Smooth muscle cell (in vitro differentiated cells): Measurements from ENCODE around the gene FSTL3. TPM values are rescaled to one million over a fixed set of nuclear protein-coding genes. Genes with fewer than 3 reads are reported as not detected.

ENCODE experiments used
- DNase-seq: peaks from one replicate; lab custom pipeline; 2025; ENCODE audit not compliant: unreplicated experiment; lab: John Stamatoyannopoulos, UW
- H2AFZ ChIP-seq: fragments of 200-600 bp; sonication (generic); 2 replicates; pipeline ENCODE4 v1.6.0; 2016; ENCODE audit warnings: antibody characterized with exemption, low read depth, mild to moderate bottlenecking
- H3F3A ChIP-seq: fragments of 200-600 bp; sonication (generic); 2 replicates; pipeline ENCODE4 v1.6.0; 2017; ENCODE audit warnings: antibody characterized with exemption, low read depth
- H3K27ac ChIP-seq: fragments of 200-600 bp; sonication (generic); 2 replicates; pipeline ENCODE4 v1.5.1; 2016; ENCODE audit warnings: low read depth, mild to moderate bottlenecking
- H3K27me3 ChIP-seq: fragments of 200-600 bp; sonication (generic); 2 replicates; pipeline ENCODE4 v1.6.1; 2016; ENCODE audit warnings: low read depth, mild to moderate bottlenecking
- H3K36me3 ChIP-seq: fragments of 200-600 bp; sonication (generic); 2 replicates; pipeline ENCODE4 v1.5.1; 2016; ENCODE audit warnings: low read depth
- H3K4me1 ChIP-seq: fragments of 200-600 bp; sonication (generic); 2 replicates; pipeline ENCODE4 v1.5.1; 2016; ENCODE audit warnings: low read depth
- H3K4me2 ChIP-seq: fragments of 200-600 bp; sonication (generic); 2 replicates; pipeline ENCODE4 v1.6.0; 2016; ENCODE audit warnings: mild to moderate bottlenecking
- H3K4me3 ChIP-seq: fragments of 200-600 bp; sonication (generic); 2 replicates; pipeline ENCODE4 v1.5.1; 2016; ENCODE audit warnings: mild to moderate bottlenecking
- H3K79me2 ChIP-seq: fragments of 200-600 bp; sonication (generic); 2 replicates; pipeline ENCODE4 v1.6.0; 2016; ENCODE audit warnings: low read depth, mild to moderate bottlenecking
- H3K9ac ChIP-seq: fragments of 200-600 bp; sonication (generic); 2 replicates; pipeline ENCODE4 v1.6.0; 2016; ENCODE audit warnings: low read depth
- H3K9me3 ChIP-seq: fragments of 200-600 bp; sonication (generic); replicated peaks from 2 replicates; pipeline ENCODE4 v1.5.1; 2016; ENCODE audit warnings: low read depth
- H4K20me1 ChIP-seq: fragments of 200-600 bp; sonication (generic); 2 replicates; pipeline ENCODE4 v1.6.0; 2016; ENCODE audit warnings: low read depth
- WGBS: methylation state at CpG from one replicate; pipeline ENCODE4 v1.1.7; 2016; ENCODE audit warnings: low lambda C conversion rate; 5-methylcytosine and 5-hydroxymethylcytosine counted together
- polyA plus RNA-seq: library from polyadenylated mRNA; unstranded; fragments of >200 nt; fragmentation: Nextera tagmentation; extraction: Ambion mirVana; gene quantifications from 2 replicates; pipeline ENCODE4 v1.2.1, GENCODE V29; 2016
- total RNA-seq: library from RNA; depleted of rRNA; stranded (reverse); fragments of >200 nt; gene quantifications from 2 replicates; pipeline ENCODE4 v1.2.3, GENCODE V29; 2014
- TF ChIP-seq, protein P1 (sequence below): fragments of 200-600 bp; sonication (generic); IDR thresholded peaks from 2 replicates; pipeline ENCODE4 v1.5.1; 2017; ENCODE audit warnings: borderline replicate concordance, mild to moderate bottlenecking, antibody characterized with exemption; ENCODE audit not compliant: insufficient read depth, poor library complexity, severe bottlenecking

FSTL3 gene
- total and polyA plus RNA-seq, 2 experiments from 2014 or later: 132 to 172 TPM

GRCh38 chr19:731000-731399 lies 54.8 kb downstream of the FSTL3 start:
- H3F3A ChIP-seq: no peaks in the 10 kb centered on the region
- H3K27me3 ChIP-seq: no peaks in the 10 kb centered on the region
- no peak overlapping the region for H3K4me3 ChIP-seq
- no peaks in the 10 kb centered on the region for H3K36me3 ChIP-seq
- no peaks in the 10 kb centered on the region for H3K4me1 ChIP-seq
- no peaks in the 10 kb centered on the region for H4K20me1 ChIP-seq
- DNase-seq: no peak
- H3K79me2 ChIP-seq: no peaks in the 10 kb centered on the region
- 92% methylated on average over 14 of the region's 16 CpGs for WGBS
- H2AFZ ChIP-seq: no peak overlapping the region
- H3K27ac ChIP-seq: no peak overlapping the region
- no peak overlapping the region for H3K9ac ChIP-seq
- TF ChIP-seq, protein P1, sequence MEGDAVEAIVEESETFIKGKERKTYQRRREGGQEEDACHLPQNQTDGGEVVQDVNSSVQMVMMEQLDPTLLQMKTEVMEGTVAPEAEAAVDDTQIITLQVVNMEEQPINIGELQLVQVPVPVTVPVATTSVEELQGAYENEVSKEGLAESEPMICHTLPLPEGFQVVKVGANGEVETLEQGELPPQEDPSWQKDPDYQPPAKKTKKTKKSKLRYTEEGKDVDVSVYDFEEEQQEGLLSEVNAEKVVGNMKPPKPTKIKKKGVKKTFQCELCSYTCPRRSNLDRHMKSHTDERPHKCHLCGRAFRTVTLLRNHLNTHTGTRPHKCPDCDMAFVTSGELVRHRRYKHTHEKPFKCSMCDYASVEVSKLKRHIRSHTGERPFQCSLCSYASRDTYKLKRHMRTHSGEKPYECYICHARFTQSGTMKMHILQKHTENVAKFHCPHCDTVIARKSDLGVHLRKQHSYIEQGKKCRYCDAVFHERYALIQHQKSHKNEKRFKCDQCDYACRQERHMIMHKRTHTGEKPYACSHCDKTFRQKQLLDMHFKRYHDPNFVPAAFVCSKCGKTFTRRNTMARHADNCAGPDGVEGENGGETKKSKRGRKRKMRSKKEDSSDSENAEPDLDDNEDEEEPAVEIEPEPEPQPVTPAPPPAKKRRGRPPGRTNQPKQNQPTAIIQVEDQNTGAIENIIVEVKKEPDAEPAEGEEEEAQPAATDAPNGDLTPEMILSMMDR: no peak
- no peak overlapping the region for H3K4me2 ChIP-seq
- no peaks in the 10 kb centered on the region for H3K9me3 ChIP-seq

GRCh38 chr19:732148-733069 lies 56.2 kb downstream of the FSTL3 start:
- H3K4me3 ChIP-seq: no peak overlapping the region
- TF ChIP-seq, protein P1: no peak
- no peak overlapping the region for H2AFZ ChIP-seq
- no peaks in the 10 kb centered on the region for H3K9me3 ChIP-seq
- no peaks in the 10 kb centered on the region for H3K36me3 ChIP-seq
- no peaks in the 10 kb centered on the region for H3K27me3 ChIP-seq
- H3K9ac ChIP-seq: no peak overlapping the region
- H3K27ac ChIP-seq: no peak overlapping the region
- no peaks in the 10 kb centered on the region for H4K20me1 ChIP-seq
- H3K79me2 ChIP-seq: no peaks in the 10 kb centered on the region
- WGBS: 90% methylated on average over 24 of the region's 24 CpGs
- H3K4me2 ChIP-seq: no peak overlapping the region
- H3F3A ChIP-seq: no peaks in the 10 kb centered on the region
- no peaks in the 10 kb centered on the region for H3K4me1 ChIP-seq
- DNase-seq: no peak

Other genes starting within 250 kb of the FSTL3 start
- gene SHC2, start 215.4 kb upstream of the FSTL3 start, total RNA-seq: 10.8 and 15.6 TPM in 2 replicates
- 29.3 and 34.5 TPM in 2 replicates for gene SHC2, start 215.4 kb upstream of the FSTL3 start, polyA plus RNA-seq
- not detected in 2 replicates for gene MADCAM1, start 179.9 kb upstream of the FSTL3 start, total RNA-seq
- 0.24 TPM in 1 of 2 replicates, not detected in the other for gene MADCAM1, start 179.9 kb upstream of the FSTL3 start, polyA plus RNA-seq
- gene TPGS1, start 168.9 kb upstream of the FSTL3 start, total RNA-seq: 14.6 and 20.5 TPM in 2 replicates
- 49.3 and 51.3 TPM in 2 replicates for gene TPGS1, start 168.9 kb upstream of the FSTL3 start, polyA plus RNA-seq
- 67.7 and 72.7 TPM in 2 replicates for gene CDC34, start 144.6 kb upstream of the FSTL3 start, total RNA-seq
- gene CDC34, start 144.6 kb upstream of the FSTL3 start, polyA plus RNA-seq: 151 and 159 TPM in 2 replicates
- not detected in 2 replicates for gene GZMM, start 132.3 kb upstream of the FSTL3 start, total RNA-seq
- 0.23 and 0.64 TPM in 2 replicates for gene GZMM, start 132.3 kb upstream of the FSTL3 start, polyA plus RNA-seq
- 431 and 469 TPM in 2 replicates for gene BSG, start 103.8 kb upstream of the FSTL3 start, total RNA-seq
- gene BSG, start 103.8 kb upstream of the FSTL3 start, polyA plus RNA-seq: 971 and 1,057 TPM in 2 replicates
- 0.27 and 0.81 TPM in 2 replicates for gene HCN2, start 86.5 kb upstream of the FSTL3 start, total RNA-seq
- gene HCN2, start 86.5 kb upstream of the FSTL3 start, polyA plus RNA-seq: 0.12 and 0.49 TPM in 2 replicates
- 15.2 and 23.8 TPM in 2 replicates for gene POLRMT, start 42.9 kb upstream of the FSTL3 start, total RNA-seq
- 65.3 and 74.2 TPM in 2 replicates for gene POLRMT, start 42.9 kb upstream of the FSTL3 start, polyA plus RNA-seq
- gene FGF22, start 36.5 kb upstream of the FSTL3 start, total RNA-seq: not detected in 2 replicates
- 0.18 TPM in 2 replicates for gene FGF22, start 36.5 kb upstream of the FSTL3 start, polyA plus RNA-seq
- 19.8 and 24.6 TPM in 2 replicates for gene RNF126, start 13.2 kb upstream of the FSTL3 start, total RNA-seq
- 55.7 and 60.4 TPM in 2 replicates for gene RNF126, start 13.2 kb upstream of the FSTL3 start, polyA plus RNA-seq
- gene PRSS57, start 19.1 kb downstream of the FSTL3 start, total RNA-seq: not detected in 2 replicates
- not detected in 2 replicates for gene PRSS57, start 19.1 kb downstream of the FSTL3 start, polyA plus RNA-seq
- gene PALM, start 32.5 kb downstream of the FSTL3 start, total RNA-seq: 11.1 and 17.1 TPM in 2 replicates
- gene PALM, start 32.5 kb downstream of the FSTL3 start, polyA plus RNA-seq: 16.6 and 21.3 TPM in 2 replicates
- gene MISP, start 74.7 kb downstream of the FSTL3 start, total RNA-seq: 1.7 and 10.2 TPM in 2 replicates
- gene MISP, start 74.7 kb downstream of the FSTL3 start, polyA plus RNA-seq: 1.2 and 8.0 TPM in 2 replicates
- 123 and 167 TPM in 2 replicates for gene PTBP1, start 121.1 kb downstream of the FSTL3 start, total RNA-seq
- gene PTBP1, start 121.1 kb downstream of the FSTL3 start, polyA plus RNA-seq: 226 and 238 TPM in 2 replicates
- gene PLPPR3, start 145.6 kb downstream of the FSTL3 start, total RNA-seq: 6.5 and 10.7 TPM in 2 replicates
- 13.7 and 14.7 TPM in 2 replicates for gene PLPPR3, start 145.6 kb downstream of the FSTL3 start, polyA plus RNA-seq
- 0.45 and 8.0 TPM in 2 replicates for gene AZU1, start 151.4 kb downstream of the FSTL3 start, total RNA-seq
- gene AZU1, start 151.4 kb downstream of the FSTL3 start, polyA plus RNA-seq: 0.32 and 2.2 TPM in 2 replicates
- not detected in 2 replicates for gene PRTN3, start 164.6 kb downstream of the FSTL3 start, total RNA-seq
- gene PRTN3, start 164.6 kb downstream of the FSTL3 start, polyA plus RNA-seq: not detected in 2 replicates
- not detected in 2 replicates for gene ELANE, start 175.9 kb downstream of the FSTL3 start, total RNA-seq
- gene ELANE, start 175.9 kb downstream of the FSTL3 start, polyA plus RNA-seq: not detected in 2 replicates
- gene CFD, start 183.3 kb downstream of the FSTL3 start, total RNA-seq: not detected in 2 replicates
- gene CFD, start 183.3 kb downstream of the FSTL3 start, polyA plus RNA-seq: 0.34 and 1.9 TPM in 2 replicates
- gene MED16, start 216.8 kb downstream of the FSTL3 start, total RNA-seq: 19.0 and 25.2 TPM in 2 replicates
- gene MED16, start 216.8 kb downstream of the FSTL3 start, polyA plus RNA-seq: 86.8 and 87.1 TPM in 2 replicates
- gene RNU6-9, start 217.1 kb downstream of the FSTL3 start, total RNA-seq: not detected in 2 replicates
- gene RNU6-9, start 217.1 kb downstream of the FSTL3 start, polyA plus RNA-seq: not detected in 2 replicates
- gene R3HDM4, start 236.8 kb downstream of the FSTL3 start, total RNA-seq: 25.9 and 42.3 TPM in 2 replicates
- 69.4 and 70.5 TPM in 2 replicates for gene R3HDM4, start 236.8 kb downstream of the FSTL3 start, polyA plus RNA-seq
- 0.27 TPM in 1 of 2 replicates, not detected in the other for gene KISS1R, start 240.9 kb downstream of the FSTL3 start, total RNA-seq
- 0.61 and 1.4 TPM in 2 replicates for gene KISS1R, start 240.9 kb downstream of the FSTL3 start, polyA plus RNA-seq
- 50.3 TPM in 2 replicates for gene ARID3A, start 249.6 kb downstream of the FSTL3 start, total RNA-seq
- gene ARID3A, start 249.6 kb downstream of the FSTL3 start, polyA plus RNA-seq: 45.7 and 75.2 TPM in 2 replicates